GM13977 (cell line): ENCODE data around the gene LIPC.

ENCODE experiments used
- DNase-seq: peaks from one replicate; pipeline ENCODE4 v3.0.0; 2012; ENCODE audit warnings: low spot score
- CTCF ChIP-seq: IDR thresholded peaks from 2 replicates; pipeline ENCODE4 v1.5.1; 2012; ENCODE audit warnings: mild to moderate bottlenecking, control low read depth; ENCODE audit not compliant: insufficient read depth; ENCODE audit errors: extremely low read depth, missing control alignments
- in situ Hi-C: fragments of 300-500 bp; cut with MboI; formaldehyde crosslinking; loops from one replicate; pipeline ENCODE4 v1.12.0; 2022; ENCODE audit warnings: low sequenced_read_pairs, low pct_unique_long_range_greater_than_20kb, mixed read lengths, inconsistent platforms; ENCODE audit not compliant: unreplicated experiment

The LIPC gene

GRCh38 chr15:58486564-58486963 lies 54.8 kb downstream of the LIPC start:
- in situ Hi-C loops, result no loop called here
- no peak for TF ChIP-seq CTCF
- no peak for DNase-seq

- TF ChIP-seq CTCF, result no peak
- in situ Hi-C loops, result no loop called here
- DNase-seq, result no peak
These were observed 55.4 kb downstream of the LIPC start for GRCh38 chr15:58487041-58487723.

- in situ Hi-C loops, result no loop called here
- no peak for DNase-seq
- TF ChIP-seq CTCF, result no peak
These were observed 55.9 kb downstream of the LIPC start for GRCh38 chr15:58487724-58488120.

GRCh38 chr15:58489289-58490085 lies 57.7 kb downstream of the LIPC start:
- in situ Hi-C loops, result no loop called here
- DNase-seq, result no peak
- no peak for TF ChIP-seq CTCF

GRCh38 chr15:58490086-58490887 lies 58.5 kb downstream of the LIPC start:
- in situ Hi-C loops, result no loop called here
- DNase-seq, result no peak
- TF ChIP-seq CTCF, result no peak

- in situ Hi-C loops, result no loop called here
These were observed 59.2 kb downstream of the LIPC start for GRCh38 chr15:58490888-58491473.

More at GRCh38 chr15:58490888-58491473, 59.2 kb downstream of the LIPC start:
- TF ChIP-seq CTCF, result no peak
- DNase-seq, result no peak
